WI38 (cell line): ENCODE data around the gene HTR1E.

Source experiments
- H3K4me3 ChIP-seq: 2 replicates; pipeline ENCODE4 v1.5.1; 2011; ENCODE audit warnings: low read depth, mild to moderate bottlenecking, control low read depth, low read length
- TF ChIP-seq, protein P1 (sequence below): IDR thresholded peaks from 2 replicates; pipeline ENCODE4 v1.5.1; 2012; ENCODE audit warnings: low read depth, mild to moderate bottlenecking, control low read depth, low read length

The HTR1E gene

GRCh38 chr6:86936834-86937218, 502 bp upstream of the HTR1E start:
- H3K4me3 ChIP-seq: no peak overlapping the region
- TF ChIP-seq, protein P1, sequence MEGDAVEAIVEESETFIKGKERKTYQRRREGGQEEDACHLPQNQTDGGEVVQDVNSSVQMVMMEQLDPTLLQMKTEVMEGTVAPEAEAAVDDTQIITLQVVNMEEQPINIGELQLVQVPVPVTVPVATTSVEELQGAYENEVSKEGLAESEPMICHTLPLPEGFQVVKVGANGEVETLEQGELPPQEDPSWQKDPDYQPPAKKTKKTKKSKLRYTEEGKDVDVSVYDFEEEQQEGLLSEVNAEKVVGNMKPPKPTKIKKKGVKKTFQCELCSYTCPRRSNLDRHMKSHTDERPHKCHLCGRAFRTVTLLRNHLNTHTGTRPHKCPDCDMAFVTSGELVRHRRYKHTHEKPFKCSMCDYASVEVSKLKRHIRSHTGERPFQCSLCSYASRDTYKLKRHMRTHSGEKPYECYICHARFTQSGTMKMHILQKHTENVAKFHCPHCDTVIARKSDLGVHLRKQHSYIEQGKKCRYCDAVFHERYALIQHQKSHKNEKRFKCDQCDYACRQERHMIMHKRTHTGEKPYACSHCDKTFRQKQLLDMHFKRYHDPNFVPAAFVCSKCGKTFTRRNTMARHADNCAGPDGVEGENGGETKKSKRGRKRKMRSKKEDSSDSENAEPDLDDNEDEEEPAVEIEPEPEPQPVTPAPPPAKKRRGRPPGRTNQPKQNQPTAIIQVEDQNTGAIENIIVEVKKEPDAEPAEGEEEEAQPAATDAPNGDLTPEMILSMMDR: no peak

- H3K4me3 ChIP-seq: no peak overlapping the region
- TF ChIP-seq, protein P1: no peak
Observed at GRCh38 chr6:86938814-86939213, 1.5 kb downstream of the HTR1E start.

GRCh38 chr6:86941461-86941860, 4.1 kb downstream of the HTR1E start:
- TF ChIP-seq, protein P1: no peak
- no peak overlapping the region for H3K4me3 ChIP-seq

DNA sequence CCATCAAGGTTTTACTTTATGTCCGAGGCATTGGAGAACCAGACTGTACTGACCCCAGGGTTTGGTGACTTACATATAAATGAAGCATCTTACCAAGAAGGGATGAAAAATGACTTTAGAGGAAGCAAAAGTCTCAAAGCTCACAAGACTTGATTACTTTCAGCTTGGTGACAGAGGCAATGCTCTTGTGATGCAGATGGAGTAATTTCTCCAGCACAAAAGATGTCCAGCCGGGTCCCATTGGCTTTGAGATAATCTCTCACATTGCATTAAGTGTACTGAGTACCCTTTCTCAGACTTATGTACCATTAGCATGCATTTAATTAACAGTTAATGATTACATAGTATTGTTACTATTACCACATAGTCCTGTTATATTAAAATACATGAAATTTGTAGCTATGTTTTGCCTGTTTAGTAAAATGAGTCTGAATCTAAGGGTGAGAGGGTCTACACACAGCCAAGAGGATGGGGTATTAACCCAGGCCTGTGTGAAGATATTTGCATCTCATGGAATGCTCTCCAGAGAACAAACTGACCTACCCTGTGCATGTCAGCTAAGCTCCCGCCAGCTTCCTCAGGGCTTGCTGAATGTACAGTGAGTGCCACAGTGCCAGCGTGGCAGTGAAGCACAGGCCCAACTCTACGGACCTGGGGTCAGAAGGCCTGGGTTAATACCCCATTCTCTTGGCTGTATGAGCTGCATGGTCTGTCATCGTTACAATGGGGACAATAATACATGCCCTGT, 5.6 kb downstream of the HTR1E start:
- no peak overlapping the region for H3K4me3 ChIP-seq
- TF ChIP-seq, protein P1: no peak

- TF ChIP-seq, protein P1: no peak
- no peak overlapping the region for H3K4me3 ChIP-seq
Observed at GRCh38 chr6:86943819-86944407, 6.6 kb downstream of the HTR1E start.

GRCh38 chr6:86949771-86950170, 12.4 kb downstream of the HTR1E start:
- no peak overlapping the region for H3K4me3 ChIP-seq
- TF ChIP-seq, protein P1: no peak

GRCh38 chr6:86952991-86953390, 15.7 kb downstream of the HTR1E start:
- H3K4me3 ChIP-seq: no peak overlapping the region
- TF ChIP-seq, protein P1: no peak
